Fibroblast of skin of back (primary cell): ENCODE results near the gene CDH16. TPM values are rescaled to one million over a fixed set of nuclear protein-coding genes. Genes with fewer than 3 reads are reported as not detected.
"Not testable (repeated sequence)": the region's sequence is repeated elsewhere in the genome, so short reads cannot be mapped to it uniquely, and the experiment has no call there.

ENCODE experiments used
- DNase-seq: peaks from one replicate; pipeline ENCODE4 v3.0.0-alpha.2; 2013
- polyA plus RNA-seq, 2 experiments: library from polyadenylated mRNA; unstranded; fragments of 120-200 nt; gene quantifications; one replicate each; pipeline ENCODE4 v1.2.1, GENCODE V29; 2013; ENCODE audit not compliant: insufficient read length in 2 of 2

The CDH16 gene
- not detected for polyA plus RNA-seq (2013, experiment 1 of 2; ENCODE audit: insufficient read length)
- polyA plus RNA-seq (2013, experiment 2 of 2; ENCODE audit: insufficient read length), result not detected

- no peak for DNase-seq
Observed at GRCh38 chr16:66918803-66919568, at the start of gene CDH16. TSS of gene CDH16 (minus strand) at chr16:66918885. CDS start at chr16:66918065, 820 bp downstream.

GRCh38 chr16:66964049-66964448 is 45.4 kb upstream of the CDH16 start:
- DNase-seq, result no peak

GRCh38 chr16:66961914-66962313 is 43.2 kb upstream of the CDH16 start:
- DNase-seq, result no peak

- DNase-seq, result peak; percentile 57
Observed at GRCh38 chr16:66961065-66961744, 42.5 kb upstream of the CDH16 start, which contains the start of gene CES3. TSS of gene CES3 (plus strand) at chr16:66961266. CDS start at chr16:66961308, 42 bp downstream.

- no peak for DNase-seq
Observed at GRCh38 chr16:66960270-66960669, 41.6 kb upstream of the CDH16 start.

GRCh38 chr16:66959704-66960161 is 41.0 kb upstream of the CDH16 start:
- no peak for DNase-seq

- no peak for DNase-seq
Observed at GRCh38 chr16:66958857-66959703, 40.4 kb upstream of the CDH16 start.

GRCh38 chr16:66956154-66956457 is 37.4 kb upstream of the CDH16 start:
- DNase-seq, result not testable (repeated sequence)

- not testable (repeated sequence) for DNase-seq
Observed at GRCh38 chr16:66955363-66956153, 36.9 kb upstream of the CDH16 start.

- DNase-seq, result peak; percentile 67
Observed at GRCh38 chr16:66954097-66954659, 35.5 kb upstream of the CDH16 start.

GRCh38 chr16:66953462-66954096 is 34.9 kb upstream of the CDH16 start:
- no peak for DNase-seq

- DNase-seq, result no peak
Observed at GRCh38 chr16:66952430-66953110, 33.9 kb upstream of the CDH16 start.

- DNase-seq, result no peak
Observed at GRCh38 chr16:66950971-66951790, 32.5 kb upstream of the CDH16 start.

- DNase-seq, result no peak
Observed at GRCh38 chr16:66950437-66950836, 31.8 kb upstream of the CDH16 start.

- DNase-seq, result no peak
Observed at GRCh38 chr16:66949472-66949871, 30.8 kb upstream of the CDH16 start.

- no peak for DNase-seq
Observed at GRCh38 chr16:66948837-66949225, 30.1 kb upstream of the CDH16 start.

- no peak for DNase-seq
Observed at GRCh38 chr16:66948134-66948836, 29.6 kb upstream of the CDH16 start.

GRCh38 chr16:66947302-66948065 is 28.8 kb upstream of the CDH16 start:
- peak; percentile 79 for DNase-seq
